ENCODE results near the gene MXRA8.

The MXRA8 gene

GRCh38 chr1:1330366-1331067 lies 27.8 kb downstream of the MXRA8 start:
- no peak overlapping the region for H3K27ac ChIP-seq (ENCODE audit: low read length)
- H3K27me3 ChIP-seq (ENCODE audit: low read depth, low read length): no peaks in the 10 kb centered on the region
- H3K4me3 ChIP-seq (ENCODE audit: low read depth in 1 of 2, low read length in 2 of 2): no peak overlapping the region
- peaks cover 0 to 28% of the 10 kb centered on the region in 2 donors for H3K36me3 ChIP-seq (ENCODE audit: control insufficient read depth in 1 of 2, insufficient read depth in 2 of 2, low read length in 2 of 2)
- H3K9me3 ChIP-seq (ENCODE audit: control insufficient read depth in 1 of 2, low read length in 2 of 2): no peaks in the 10 kb centered on the region
- H3K4me1 ChIP-seq (ENCODE audit: control insufficient read depth in 1 of 2, insufficient read depth in 2 of 2, low read length in 2 of 2): peaks cover 3 to 21% of the 10 kb centered on the region in 2 donors

DNA sequence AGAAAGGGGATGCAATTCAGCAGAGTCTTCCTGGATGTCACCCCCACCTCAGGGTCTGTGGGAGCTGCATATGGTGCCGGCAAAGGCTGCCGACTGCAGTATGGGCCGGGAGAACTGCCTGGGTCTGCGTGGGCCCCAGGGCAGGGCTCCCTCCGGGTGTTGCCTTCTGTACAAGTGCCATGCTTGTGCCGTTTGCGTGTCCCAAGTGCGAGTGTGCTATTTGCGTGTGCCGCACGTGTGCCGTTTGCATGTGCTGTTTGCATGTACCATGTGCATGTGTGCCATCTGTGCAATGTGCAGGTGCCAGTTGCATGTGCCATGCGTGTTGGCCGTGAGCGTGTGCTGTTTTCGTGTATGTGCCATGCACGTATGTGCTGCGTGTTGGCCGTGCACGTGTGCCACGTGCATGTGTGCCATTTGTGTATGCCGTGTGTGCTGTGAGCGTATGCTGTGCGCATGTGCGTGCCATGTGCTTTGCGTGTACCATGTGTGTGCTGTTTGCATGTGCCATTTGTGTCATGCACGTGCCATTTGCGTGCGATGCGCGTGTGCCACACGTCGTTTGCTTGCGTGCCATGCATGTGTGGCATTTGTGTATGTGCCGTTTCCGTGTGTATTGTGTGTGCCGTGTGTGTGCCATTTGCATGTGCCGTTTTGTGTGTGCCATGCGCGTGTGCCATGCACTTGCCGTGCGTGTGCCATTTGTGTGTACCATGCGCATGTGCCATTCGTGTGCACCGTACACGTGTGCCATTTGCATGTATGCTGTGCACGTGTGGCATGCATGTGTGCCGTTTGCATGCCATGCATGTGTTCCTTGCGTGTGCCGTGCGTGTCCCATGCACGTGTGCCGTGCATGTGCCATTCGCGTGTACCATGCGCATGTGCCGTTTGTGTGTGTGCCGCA lies 28.8 kb downstream of the MXRA8 start:
- H3K27me3 ChIP-seq (ENCODE audit: low read depth, low read length): no peaks in the 10 kb centered on the region
- H3K36me3 ChIP-seq (ENCODE audit: control insufficient read depth in 1 of 2, insufficient read depth in 2 of 2, low read length in 2 of 2): peaks cover 0 to 25% of the 10 kb centered on the region in 2 donors
- H3K4me1 ChIP-seq (ENCODE audit: control insufficient read depth in 1 of 2, insufficient read depth in 2 of 2, low read length in 2 of 2): peaks cover 6 to 27% of the 10 kb centered on the region in 2 donors
- H3K27ac ChIP-seq (ENCODE audit: low read length): no peak overlapping the region
- no peaks in the 10 kb centered on the region for H3K9me3 ChIP-seq (ENCODE audit: control insufficient read depth in 1 of 2, low read length in 2 of 2)
- no peak overlapping the region for H3K4me3 ChIP-seq (ENCODE audit: low read depth in 1 of 2, low read length in 2 of 2)

- peaks cover 0 to 25% of the 10 kb centered on the region in 2 donors for H3K36me3 ChIP-seq (ENCODE audit: control insufficient read depth in 1 of 2, insufficient read depth in 2 of 2, low read length in 2 of 2)
- H3K9me3 ChIP-seq (ENCODE audit: control insufficient read depth in 1 of 2, low read length in 2 of 2): no peaks in the 10 kb centered on the region
- H3K27me3 ChIP-seq (ENCODE audit: low read depth, low read length): no peaks in the 10 kb centered on the region
- H3K27ac ChIP-seq (ENCODE audit: low read length): no peak overlapping the region
- H3K4me3 ChIP-seq (ENCODE audit: low read depth in 1 of 2, low read length in 2 of 2): no peak overlapping the region
- peaks cover 6 to 32% of the 10 kb centered on the region in 2 donors for H3K4me1 ChIP-seq (ENCODE audit: control insufficient read depth in 1 of 2, insufficient read depth in 2 of 2, low read length in 2 of 2)
Measured at GRCh38 chr1:1328254-1328653, 30.1 kb downstream of the MXRA8 start.

DNA sequence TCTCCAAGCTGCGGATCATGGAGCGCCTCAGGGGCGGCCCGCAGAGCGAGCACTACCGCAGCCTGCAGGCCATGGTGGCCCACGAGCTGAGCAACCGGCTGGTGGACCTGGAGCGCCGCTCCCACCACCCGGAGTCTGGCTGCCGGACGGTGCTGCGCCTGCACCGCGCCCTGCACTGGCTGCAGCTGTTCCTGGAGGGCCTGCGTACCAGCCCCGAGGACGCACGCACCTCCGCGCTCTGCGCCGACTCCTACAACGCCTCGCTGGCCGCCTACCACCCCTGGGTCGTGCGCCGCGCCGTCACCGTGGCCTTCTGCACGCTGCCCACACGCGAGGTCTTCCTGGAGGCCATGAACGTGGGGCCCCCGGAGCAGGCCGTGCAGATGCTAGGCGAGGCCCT lies 31.1 kb downstream of the MXRA8 start:
- Histone ChIP-seq H3K36me3 (ENCODE audit: control insufficient read depth in 1 of 2, insufficient read depth in 2 of 2, low read length in 2 of 2) (peaks cover 0 to 25% of the 10 kb centered on the region in 2 donors), H3K27me3 (ENCODE audit: low read depth, low read length) (no peaks in the 10 kb centered on the region), H3K4me3 (ENCODE audit: low read depth in 1 of 2, low read length in 2 of 2) (no peak overlapping the region), H3K27ac (ENCODE audit: low read length) (no peak overlapping the region), H3K4me1 (ENCODE audit: control insufficient read depth in 1 of 2, insufficient read depth in 2 of 2, low read length in 2 of 2) (peaks cover 6 to 37% of the 10 kb centered on the region in 2 donors), H3K9me3 (ENCODE audit: control insufficient read depth in 1 of 2, low read length in 2 of 2) (no peaks in the 10 kb centered on the region)

- Histone ChIP-seq H3K27me3 (ENCODE audit: low read depth, low read length) (no peaks in the 10 kb centered on the region), H3K27ac (ENCODE audit: low read length) (no peak overlapping the region), H3K9me3 (ENCODE audit: control insufficient read depth in 1 of 2, low read length in 2 of 2) (no peaks in the 10 kb centered on the region), H3K4me1 (ENCODE audit: control insufficient read depth in 1 of 2, insufficient read depth in 2 of 2, low read length in 2 of 2) (peaks cover 6 to 47% of the 10 kb centered on the region in 2 donors), H3K36me3 (ENCODE audit: control insufficient read depth in 1 of 2, insufficient read depth in 2 of 2, low read length in 2 of 2) (peaks cover 0 to 30% of the 10 kb centered on the region in 2 donors), H3K4me3 (ENCODE audit: low read depth in 1 of 2, low read length in 2 of 2) (peak overlapping the region; percentile 55 to 94)
Measured at GRCh38 chr1:1326075-1326605, 32.2 kb downstream of the MXRA8 start.

DNA sequence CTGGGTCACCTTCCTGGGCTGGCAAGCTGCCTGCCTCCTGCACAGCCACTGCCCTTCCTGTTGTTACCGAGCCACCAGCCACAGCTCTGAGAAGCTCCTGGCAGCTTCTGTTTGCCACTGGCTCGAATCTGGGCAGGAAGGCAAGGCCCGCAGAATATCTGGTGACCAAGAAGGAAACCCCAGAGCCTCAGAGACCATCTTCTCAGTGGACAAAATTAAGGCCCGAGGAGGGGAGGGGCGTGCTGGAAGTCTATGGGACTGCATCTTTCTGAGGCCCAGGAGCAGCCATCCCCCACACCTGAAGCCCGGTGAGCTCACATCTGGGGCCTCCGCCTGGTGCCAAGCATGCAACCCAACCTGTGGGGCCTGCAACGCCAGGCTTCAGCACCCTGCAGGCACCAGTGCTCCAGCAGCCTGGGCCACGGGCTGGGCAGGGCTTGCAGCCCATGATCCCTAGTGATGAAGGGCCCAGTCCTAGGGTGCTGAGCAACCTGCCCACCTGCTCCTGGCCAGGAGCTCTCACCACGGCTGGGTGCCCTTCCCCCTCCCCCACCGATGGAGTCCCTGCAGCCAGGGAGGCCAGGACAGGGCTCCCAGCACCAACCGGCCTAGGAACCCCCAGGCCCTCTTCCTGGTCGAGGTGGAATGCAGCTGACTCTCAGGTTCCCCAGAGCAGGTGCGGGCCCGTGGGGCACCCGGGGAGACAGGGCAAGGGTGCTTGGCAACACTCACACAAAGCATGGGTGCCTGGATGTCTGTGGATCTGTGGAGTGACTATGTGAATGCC lies 32.9 kb downstream of the MXRA8 start:
- H3K27ac ChIP-seq (ENCODE audit: low read length): peak overlapping the region; percentile 31
- peaks cover 6 to 45% of the 10 kb centered on the region in 2 donors for H3K4me1 ChIP-seq (ENCODE audit: control insufficient read depth in 1 of 2, insufficient read depth in 2 of 2, low read length in 2 of 2)

DNA sequence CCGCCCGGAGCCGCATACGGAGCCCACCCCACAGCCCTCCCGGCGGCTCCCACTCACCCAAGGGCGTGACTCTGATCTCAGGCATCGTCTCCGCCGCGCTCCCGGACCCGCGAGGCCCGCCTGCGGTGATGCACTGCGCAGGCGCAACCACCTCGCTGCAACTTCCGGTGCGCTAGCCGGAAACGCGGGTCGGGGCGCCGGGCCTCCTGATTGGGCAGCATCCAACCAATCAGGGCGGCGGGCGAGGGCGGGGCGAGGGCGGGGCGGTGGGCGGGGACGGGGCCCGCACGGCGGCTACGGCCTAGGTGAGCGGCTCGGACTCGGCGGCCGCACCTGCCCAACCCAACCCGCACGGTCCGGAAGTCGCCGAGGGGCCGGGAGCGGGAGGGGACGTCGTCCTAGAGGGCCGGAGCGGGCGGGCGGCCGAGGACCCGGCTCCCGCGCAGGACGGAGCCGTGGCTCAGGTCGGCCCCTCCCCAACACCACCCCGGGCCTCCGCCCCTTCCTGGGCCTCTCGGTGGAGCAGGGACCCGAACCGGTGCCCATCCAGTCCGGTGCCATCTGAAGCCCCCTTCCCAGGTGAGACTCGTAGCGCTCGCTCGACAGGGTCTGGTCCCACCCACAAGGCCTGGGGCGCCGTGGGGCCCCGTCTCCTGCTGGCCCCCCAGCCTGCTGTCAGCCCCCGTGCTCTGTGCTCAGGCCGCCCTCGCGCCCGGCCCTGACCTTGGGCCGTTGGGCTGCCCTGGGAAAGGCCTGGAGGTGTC lies 33.6 kb downstream of the MXRA8 start, which contains the start of the genes CPTP and INTS11:
CPTP (plus strand) TSS at position 279 of the 764 bp plus-strand sequence. CDS start 2,109 bp downstream, outside the sequence.
INTS11 (minus strand) TSS at position 137 of the 764 bp plus-strand sequence; CDS start at position 85, 52 bp downstream.
- H3K27me3 ChIP-seq (ENCODE audit: low read depth, low read length): no peaks in the 10 kb centered on the region

More for the DNA sequence above, 32.9 kb downstream of the MXRA8 start:
- Histone ChIP-seq H3K9me3 (ENCODE audit: control insufficient read depth in 1 of 2, low read length in 2 of 2) (no peaks in the 10 kb centered on the region), H3K4me3 (ENCODE audit: low read depth in 1 of 2, low read length in 2 of 2) (peak overlapping the region; percentile 55 to 94), H3K36me3 (ENCODE audit: control insufficient read depth in 1 of 2, insufficient read depth in 2 of 2, low read length in 2 of 2) (peaks cover 0 to 30% of the 10 kb centered on the region in 2 donors), H3K27me3 (ENCODE audit: low read depth, low read length) (no peaks in the 10 kb centered on the region)

GRCh38 chr1:1324084-1324523 lies 34.3 kb downstream of the MXRA8 start:
- Histone ChIP-seq H3K27ac (ENCODE audit: low read length) (no peak overlapping the region), H3K4me3 (ENCODE audit: low read depth in 1 of 2, low read length in 2 of 2) (peak overlapping the region; percentile 46 to 94), H3K9me3 (ENCODE audit: control insufficient read depth in 1 of 2, low read length in 2 of 2) (no peaks in the 10 kb centered on the region), H3K4me1 (ENCODE audit: control insufficient read depth in 1 of 2, insufficient read depth in 2 of 2, low read length in 2 of 2) (peaks cover 6 to 45% of the 10 kb centered on the region in 2 donors), H3K36me3 (ENCODE audit: control insufficient read depth in 1 of 2, insufficient read depth in 2 of 2, low read length in 2 of 2) (peaks cover 2 to 43% of the 10 kb centered on the region in 2 donors), H3K27me3 (ENCODE audit: low read depth, low read length) (no peaks in the 10 kb centered on the region)

More for the DNA sequence above, 33.6 kb downstream of the MXRA8 start, which contains the start of the genes CPTP and INTS11:
- Histone ChIP-seq H3K36me3 (ENCODE audit: control insufficient read depth in 1 of 2, insufficient read depth in 2 of 2, low read length in 2 of 2) (peaks cover 0 to 37% of the 10 kb centered on the region in 2 donors), H3K27ac (ENCODE audit: low read length) (peak within 1 kb of the TSS; percentile 31), H3K9me3 (ENCODE audit: control insufficient read depth in 1 of 2, low read length in 2 of 2) (no peaks in the 10 kb centered on the region), H3K4me3 (ENCODE audit: low read depth in 1 of 2, low read length in 2 of 2) (peak within 1 kb of the TSS; percentile 55 to 94), H3K4me1 (ENCODE audit: control insufficient read depth in 1 of 2, insufficient read depth in 2 of 2, low read length in 2 of 2) (peaks cover 6 to 44% of the 10 kb centered on the region in 2 donors)

GRCh38 chr1:1322952-1323351 lies 35.4 kb downstream of the MXRA8 start:
- no peak overlapping the region for H3K4me3 ChIP-seq (ENCODE audit: low read depth in 1 of 2, low read length in 2 of 2)
- H3K27ac ChIP-seq (ENCODE audit: low read length): no peak overlapping the region
- peaks cover 6 to 57% of the 10 kb centered on the region in 2 donors for H3K4me1 ChIP-seq (ENCODE audit: control insufficient read depth in 1 of 2, insufficient read depth in 2 of 2, low read length in 2 of 2)
- peaks cover 6 to 37% of the 10 kb centered on the region in 2 donors for H3K36me3 ChIP-seq (ENCODE audit: control insufficient read depth in 1 of 2, insufficient read depth in 2 of 2, low read length in 2 of 2)
- no peaks in the 10 kb centered on the region for H3K27me3 ChIP-seq (ENCODE audit: low read depth, low read length)
- H3K9me3 ChIP-seq (ENCODE audit: control insufficient read depth in 1 of 2, low read length in 2 of 2): no peaks in the 10 kb centered on the region

DNA sequence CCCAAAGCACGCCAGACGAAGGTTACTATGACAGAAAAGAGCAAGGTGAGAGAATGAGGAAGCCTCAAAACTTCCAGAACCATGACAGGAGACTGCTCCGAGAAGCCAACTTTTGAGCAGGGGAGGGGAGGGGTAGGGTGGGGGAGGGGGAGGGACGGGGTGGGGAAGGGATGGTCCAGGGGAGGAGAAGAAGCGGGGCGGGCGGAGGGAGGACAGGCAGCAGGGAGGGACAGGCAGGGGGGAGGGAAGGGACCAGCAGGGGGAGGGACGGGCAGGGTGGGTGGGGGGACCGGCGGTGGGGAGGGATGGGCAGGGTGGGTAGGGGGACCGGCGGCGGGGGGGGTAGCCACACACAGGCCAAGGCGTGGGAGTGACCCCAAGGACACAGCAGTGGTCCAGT lies 35.9 kb downstream of the MXRA8 start:
- Histone ChIP-seq H3K4me1 (ENCODE audit: control insufficient read depth in 1 of 2, insufficient read depth in 2 of 2, low read length in 2 of 2) (peaks cover 6 to 62% of the 10 kb centered on the region in 2 donors), H3K4me3 (ENCODE audit: low read depth in 1 of 2, low read length in 2 of 2) (no peak overlapping the region), H3K36me3 (ENCODE audit: control insufficient read depth in 1 of 2, insufficient read depth in 2 of 2, low read length in 2 of 2) (peaks cover 6 to 35% of the 10 kb centered on the region in 2 donors)

More for the DNA sequence above, 35.9 kb downstream of the MXRA8 start:
- Histone ChIP-seq H3K9me3 (ENCODE audit: control insufficient read depth in 1 of 2, low read length in 2 of 2) (no peaks in the 10 kb centered on the region), H3K27ac (ENCODE audit: low read length) (no peak overlapping the region), H3K27me3 (ENCODE audit: low read depth, low read length) (no peaks in the 10 kb centered on the region)
